ENCODE data around the gene TFCP2L1. TPM values are rescaled to one million over a fixed set of nuclear protein-coding genes. Genes with fewer than 3 reads are reported as not detected.
"Not testable (repeated sequence)": the region's sequence is repeated elsewhere in the genome, so short reads cannot be mapped to it uniquely, and the experiment has no call there.

The TFCP2L1 gene
- total RNA-seq, 1 donor from 2014 or later = 0.05 TPM

DNA sequence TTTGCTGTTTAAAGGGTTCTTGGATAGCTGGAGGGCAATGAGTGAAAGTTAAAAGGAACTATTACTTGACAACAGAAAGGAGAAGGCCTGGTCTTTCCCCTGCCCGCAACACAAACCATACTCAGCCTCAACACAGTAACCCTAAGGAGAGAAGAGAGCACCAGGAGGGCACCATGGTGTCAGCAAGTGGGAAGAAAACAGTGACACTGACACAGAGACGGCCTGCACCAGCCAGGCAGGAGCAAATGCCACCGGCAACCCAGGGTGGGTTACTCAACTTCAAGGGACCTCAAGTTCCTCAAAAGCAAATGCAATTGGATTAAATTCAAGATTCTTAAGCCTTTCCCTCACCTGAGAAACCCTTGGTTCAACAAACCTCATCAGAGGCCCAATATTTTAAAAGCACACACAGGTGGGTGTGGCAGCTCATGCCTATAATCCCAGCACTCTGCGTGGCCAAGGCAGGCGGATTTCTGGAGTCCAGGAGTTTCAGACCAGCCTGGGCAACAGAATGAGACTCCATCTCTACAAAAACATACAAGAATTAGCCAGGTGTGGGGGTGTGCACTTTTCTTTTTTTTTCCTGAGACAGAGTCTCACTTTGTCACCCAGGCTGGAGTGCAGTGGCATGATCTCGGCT, 52.3 kb downstream of the TFCP2L1 start:
- H3K4me2 ChIP-seq (ENCODE audit: low read length) = no peak overlapping the region
- FAIRE-seq (no peak), DNase-seq (ENCODE audit: low read depth) (no peak)
- no peak overlapping the region for H3K27ac ChIP-seq (ENCODE audit: low read depth, low read length)
- no peaks in the 10 kb centered on the region for H3K27me3 ChIP-seq (ENCODE audit: insufficient read depth, low read length)
- no peaks in the 10 kb centered on the region for H3K79me2 ChIP-seq (ENCODE audit: insufficient read depth, low read length)
- no peaks in the 10 kb centered on the region for H3K9me3 ChIP-seq (ENCODE audit: insufficient read depth, low read depth, low read length)
- Mint-ChIP-seq H3K36me3 (ENCODE audit: low read depth, unreplicated experiment) (no peaks in the 10 kb centered on the region), H3K4me3 (ENCODE audit: unreplicated experiment) (no peak overlapping the region), H3K27ac (ENCODE audit: unreplicated experiment) (no peak overlapping the region), H3K9me3 (ENCODE audit: unreplicated experiment) (no peaks in the 10 kb centered on the region), H3K4me1 (ENCODE audit: low read depth, unreplicated experiment) (no peaks in the 10 kb centered on the region), H3K27me3 (ENCODE audit: low read depth, unreplicated experiment) (peaks cover 57% of the 10 kb centered on the region)
- H3K9ac ChIP-seq (ENCODE audit: low read length) = no peak overlapping the region
- H3K36me3 ChIP-seq (ENCODE audit: insufficient read depth, low read length) = no peaks in the 10 kb centered on the region
- peaks cover 4% of the 10 kb centered on the region for H3K4me1 ChIP-seq (ENCODE audit: insufficient read depth, low read length)
- TF ChIP-seq, protein P1, sequence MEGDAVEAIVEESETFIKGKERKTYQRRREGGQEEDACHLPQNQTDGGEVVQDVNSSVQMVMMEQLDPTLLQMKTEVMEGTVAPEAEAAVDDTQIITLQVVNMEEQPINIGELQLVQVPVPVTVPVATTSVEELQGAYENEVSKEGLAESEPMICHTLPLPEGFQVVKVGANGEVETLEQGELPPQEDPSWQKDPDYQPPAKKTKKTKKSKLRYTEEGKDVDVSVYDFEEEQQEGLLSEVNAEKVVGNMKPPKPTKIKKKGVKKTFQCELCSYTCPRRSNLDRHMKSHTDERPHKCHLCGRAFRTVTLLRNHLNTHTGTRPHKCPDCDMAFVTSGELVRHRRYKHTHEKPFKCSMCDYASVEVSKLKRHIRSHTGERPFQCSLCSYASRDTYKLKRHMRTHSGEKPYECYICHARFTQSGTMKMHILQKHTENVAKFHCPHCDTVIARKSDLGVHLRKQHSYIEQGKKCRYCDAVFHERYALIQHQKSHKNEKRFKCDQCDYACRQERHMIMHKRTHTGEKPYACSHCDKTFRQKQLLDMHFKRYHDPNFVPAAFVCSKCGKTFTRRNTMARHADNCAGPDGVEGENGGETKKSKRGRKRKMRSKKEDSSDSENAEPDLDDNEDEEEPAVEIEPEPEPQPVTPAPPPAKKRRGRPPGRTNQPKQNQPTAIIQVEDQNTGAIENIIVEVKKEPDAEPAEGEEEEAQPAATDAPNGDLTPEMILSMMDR (IDR thresholded peaks at IDR 0.05; ENCODE audit: insufficient read depth, low read depth, low read length) = no peak
- TF ChIP-seq EZH2 (IDR thresholded peaks at IDR 0.05; ENCODE audit: insufficient read depth, low read length) = no peak
- no peak overlapping the region for H3K4me3 ChIP-seq (ENCODE audit: insufficient read depth, low read depth, low read length)
- no peaks in the 10 kb centered on the region for H4K20me1 ChIP-seq (ENCODE audit: insufficient read depth, low read length)
- H2AFZ ChIP-seq (ENCODE audit: low read depth, low read length) = no peak overlapping the region

DNA sequence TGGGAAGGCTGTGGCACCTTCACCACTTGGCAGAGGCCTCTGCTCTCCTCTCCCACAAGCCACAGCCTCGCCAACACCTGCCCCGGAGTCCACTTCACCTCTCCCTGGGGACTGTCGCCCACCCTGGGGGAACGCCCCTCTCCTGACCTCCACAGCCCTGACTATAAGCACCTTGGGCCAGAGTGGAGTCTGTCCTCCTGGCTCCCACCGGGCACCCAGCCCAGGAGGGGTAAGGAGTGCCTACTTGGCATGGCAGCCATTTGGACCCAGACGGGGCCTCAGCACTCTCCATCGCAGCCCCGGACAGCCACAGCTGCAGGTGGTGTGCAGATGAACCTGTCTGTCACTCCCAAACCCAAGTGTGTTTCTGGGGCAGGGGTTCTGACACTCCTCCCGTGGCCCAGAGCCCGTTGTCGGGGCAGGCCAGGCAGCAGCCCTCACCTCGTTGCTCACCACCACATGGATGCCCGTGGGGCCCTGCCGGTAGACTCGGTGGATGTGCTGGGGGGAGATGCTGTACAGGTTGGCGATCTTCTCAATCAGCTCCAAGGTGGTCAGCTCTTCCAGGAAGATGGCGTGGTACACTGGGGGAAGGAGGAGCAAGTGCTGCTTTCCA, 53.5 kb downstream of the TFCP2L1 start:
- no peak for DNase-seq (ENCODE audit: low read depth)
- Histone ChIP-seq H2AFZ (ENCODE audit: low read depth, low read length) (no peak overlapping the region), H3K9me3 (ENCODE audit: insufficient read depth, low read depth, low read length) (no peaks in the 10 kb centered on the region), H3K27ac (ENCODE audit: low read depth, low read length) (no peak overlapping the region), H3K4me2 (ENCODE audit: low read length) (no peak overlapping the region), H3K79me2 (ENCODE audit: insufficient read depth, low read length) (no peaks in the 10 kb centered on the region), H3K4me1 (ENCODE audit: insufficient read depth, low read length) (no peaks in the 10 kb centered on the region), H3K27me3 (ENCODE audit: insufficient read depth, low read length) (no peaks in the 10 kb centered on the region), H3K4me3 (ENCODE audit: insufficient read depth, low read depth, low read length) (no peak overlapping the region), H4K20me1 (ENCODE audit: insufficient read depth, low read length) (no peaks in the 10 kb centered on the region), H3K9ac (ENCODE audit: low read length) (no peak overlapping the region), H3K36me3 (ENCODE audit: insufficient read depth, low read length) (no peaks in the 10 kb centered on the region)
- peaks cover 52% of the 10 kb centered on the region for H3K27me3 Mint-ChIP-seq (ENCODE audit: low read depth, unreplicated experiment)
- H3K27ac Mint-ChIP-seq (ENCODE audit: unreplicated experiment) = no peak overlapping the region
- no peak for TF ChIP-seq EZH2 (IDR thresholded peaks at IDR 0.05; ENCODE audit: insufficient read depth, low read length)
- TF ChIP-seq, protein P1 (IDR thresholded peaks at IDR 0.05; ENCODE audit: insufficient read depth, low read depth, low read length) = no peak
- no peaks in the 10 kb centered on the region for H3K4me1 Mint-ChIP-seq (ENCODE audit: low read depth, unreplicated experiment)
- no peak for FAIRE-seq
- no peaks in the 10 kb centered on the region for H3K9me3 Mint-ChIP-seq (ENCODE audit: unreplicated experiment)
- H3K36me3 Mint-ChIP-seq (ENCODE audit: low read depth, unreplicated experiment) = no peaks in the 10 kb centered on the region
- no peak overlapping the region for H3K4me3 Mint-ChIP-seq (ENCODE audit: unreplicated experiment)

DNA sequence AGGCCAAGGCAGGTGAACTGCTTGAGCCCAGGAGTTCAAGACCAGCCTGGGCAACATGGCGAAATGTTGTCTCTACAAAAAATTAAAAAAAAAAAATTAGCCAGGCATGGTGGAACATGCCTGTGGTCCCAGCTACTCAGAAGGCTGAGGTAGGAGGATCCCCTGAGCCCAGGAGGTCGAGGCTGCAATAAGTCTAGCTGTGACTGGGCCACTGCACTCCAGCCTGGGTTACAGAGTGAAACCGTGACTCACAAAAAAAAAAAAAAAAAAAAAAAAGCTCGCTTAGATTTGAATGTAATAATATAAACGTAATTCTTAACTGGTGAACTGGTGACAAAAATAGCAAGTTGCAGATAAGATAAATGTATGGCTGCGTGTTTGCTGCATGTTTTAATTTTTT, 56.5 kb downstream of the TFCP2L1 start:
- H3K36me3 Mint-ChIP-seq (ENCODE audit: low read depth, unreplicated experiment) = no peaks in the 10 kb centered on the region
- H3K79me2 ChIP-seq (ENCODE audit: insufficient read depth, low read length) = no peaks in the 10 kb centered on the region
- H2AFZ ChIP-seq (ENCODE audit: low read depth, low read length) = no peak overlapping the region
- no peak for TF ChIP-seq EZH2 (IDR thresholded peaks at IDR 0.05; ENCODE audit: insufficient read depth, low read length)
- TF ChIP-seq, protein P1 (IDR thresholded peaks at IDR 0.05; ENCODE audit: insufficient read depth, low read depth, low read length) = no peak
- H3K27me3 Mint-ChIP-seq (ENCODE audit: low read depth, unreplicated experiment) = peaks cover 40% of the 10 kb centered on the region
- H3K4me3 Mint-ChIP-seq (ENCODE audit: unreplicated experiment) = no peak overlapping the region
- H4K20me1 ChIP-seq (ENCODE audit: insufficient read depth, low read length) = no peaks in the 10 kb centered on the region
- H3K9me3 Mint-ChIP-seq (ENCODE audit: unreplicated experiment) = peaks cover 4% of the 10 kb centered on the region
- no peak overlapping the region for H3K27ac Mint-ChIP-seq (ENCODE audit: unreplicated experiment)
- H3K4me1 Mint-ChIP-seq (ENCODE audit: low read depth, unreplicated experiment) = no peaks in the 10 kb centered on the region
- no peaks in the 10 kb centered on the region for H3K4me1 ChIP-seq (ENCODE audit: insufficient read depth, low read length)
- H3K9me3 ChIP-seq (ENCODE audit: insufficient read depth, low read depth, low read length) = no peaks in the 10 kb centered on the region
- H3K4me3 ChIP-seq (ENCODE audit: insufficient read depth, low read depth, low read length) = no peak overlapping the region
- no peak overlapping the region for H3K4me2 ChIP-seq (ENCODE audit: low read length)
- no peak overlapping the region for H3K27ac ChIP-seq (ENCODE audit: low read depth, low read length)
- no peaks in the 10 kb centered on the region for H3K27me3 ChIP-seq (ENCODE audit: insufficient read depth, low read length)
- H3K36me3 ChIP-seq (ENCODE audit: insufficient read depth, low read length) = no peaks in the 10 kb centered on the region
- no peak for DNase-seq (ENCODE audit: low read depth)
- FAIRE-seq = no peak
- no peak overlapping the region for H3K9ac ChIP-seq (ENCODE audit: low read length)

DNA sequence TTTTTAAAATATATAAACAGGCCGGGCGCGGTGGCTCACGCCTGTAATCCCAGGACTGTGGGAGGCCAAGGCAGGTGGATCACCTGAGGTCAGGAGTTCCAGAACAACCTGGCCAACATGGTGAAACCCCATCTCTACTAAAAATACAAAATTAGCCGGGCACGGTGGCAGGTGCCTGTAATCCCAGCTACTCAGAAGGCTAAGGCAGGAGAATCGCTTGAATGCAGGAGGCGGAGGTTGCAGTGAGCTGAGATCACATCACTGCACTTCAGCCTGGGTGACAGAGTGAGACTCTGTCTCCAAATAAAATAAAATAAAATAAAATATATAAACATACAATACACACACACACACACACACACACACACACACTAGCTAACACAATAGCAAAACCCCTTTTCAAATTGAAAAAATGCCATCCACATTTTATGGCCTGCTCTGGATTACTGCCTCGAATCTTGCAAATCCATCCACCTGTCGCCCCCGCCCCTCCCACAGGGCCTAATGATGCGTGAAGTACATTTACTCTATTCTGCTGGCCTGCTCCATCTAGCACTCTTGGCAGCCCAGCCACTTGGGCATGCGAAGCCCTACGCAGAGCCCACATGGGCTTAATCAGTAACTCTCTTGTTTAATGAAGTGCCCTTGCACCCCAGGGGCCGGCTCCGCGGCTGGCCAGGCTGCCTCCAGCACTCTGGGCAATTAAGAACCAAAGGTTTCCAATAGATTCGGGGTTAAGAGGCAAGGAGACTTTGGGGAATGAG, 57.4 kb downstream of the TFCP2L1 start:
- H3K27me3 Mint-ChIP-seq (ENCODE audit: low read depth, unreplicated experiment) = peaks cover 40% of the 10 kb centered on the region
- DNase-seq (ENCODE audit: low read depth); H3K4me2 ChIP-seq (ENCODE audit: low read length); H3K27ac ChIP-seq (ENCODE audit: low read depth, low read length); H3K36me3 ChIP-seq (ENCODE audit: insufficient read depth, low read length); H3K4me1 ChIP-seq (ENCODE audit: insufficient read depth, low read length); FAIRE-seq; H3K9me3 Mint-ChIP-seq (ENCODE audit: unreplicated experiment); H3K9ac ChIP-seq (ENCODE audit: low read length); H4K20me1 ChIP-seq (ENCODE audit: insufficient read depth, low read length); H3K79me2 ChIP-seq (ENCODE audit: insufficient read depth, low read length); H3K4me3 ChIP-seq (ENCODE audit: insufficient read depth, low read depth, low read length); H3K27me3 ChIP-seq (ENCODE audit: insufficient read depth, low read length); H3K4me1 Mint-ChIP-seq (ENCODE audit: low read depth, unreplicated experiment); H3K4me3 Mint-ChIP-seq (ENCODE audit: unreplicated experiment); H3K36me3 Mint-ChIP-seq (ENCODE audit: low read depth, unreplicated experiment); H3K27ac Mint-ChIP-seq (ENCODE audit: unreplicated experiment); H3K9me3 ChIP-seq (ENCODE audit: insufficient read depth, low read depth, low read length); H2AFZ ChIP-seq (ENCODE audit: low read depth, low read length): not testable (repeated sequence)
